Measurements from ENCODE around the gene TSSK2. TPM values are rescaled to one million over a fixed set of nuclear protein-coding genes. Genes with fewer than 3 reads are reported as not detected.

The TSSK2 gene
- total RNA-seq, 1 experiment from 2014 or later = not detected

DNA sequence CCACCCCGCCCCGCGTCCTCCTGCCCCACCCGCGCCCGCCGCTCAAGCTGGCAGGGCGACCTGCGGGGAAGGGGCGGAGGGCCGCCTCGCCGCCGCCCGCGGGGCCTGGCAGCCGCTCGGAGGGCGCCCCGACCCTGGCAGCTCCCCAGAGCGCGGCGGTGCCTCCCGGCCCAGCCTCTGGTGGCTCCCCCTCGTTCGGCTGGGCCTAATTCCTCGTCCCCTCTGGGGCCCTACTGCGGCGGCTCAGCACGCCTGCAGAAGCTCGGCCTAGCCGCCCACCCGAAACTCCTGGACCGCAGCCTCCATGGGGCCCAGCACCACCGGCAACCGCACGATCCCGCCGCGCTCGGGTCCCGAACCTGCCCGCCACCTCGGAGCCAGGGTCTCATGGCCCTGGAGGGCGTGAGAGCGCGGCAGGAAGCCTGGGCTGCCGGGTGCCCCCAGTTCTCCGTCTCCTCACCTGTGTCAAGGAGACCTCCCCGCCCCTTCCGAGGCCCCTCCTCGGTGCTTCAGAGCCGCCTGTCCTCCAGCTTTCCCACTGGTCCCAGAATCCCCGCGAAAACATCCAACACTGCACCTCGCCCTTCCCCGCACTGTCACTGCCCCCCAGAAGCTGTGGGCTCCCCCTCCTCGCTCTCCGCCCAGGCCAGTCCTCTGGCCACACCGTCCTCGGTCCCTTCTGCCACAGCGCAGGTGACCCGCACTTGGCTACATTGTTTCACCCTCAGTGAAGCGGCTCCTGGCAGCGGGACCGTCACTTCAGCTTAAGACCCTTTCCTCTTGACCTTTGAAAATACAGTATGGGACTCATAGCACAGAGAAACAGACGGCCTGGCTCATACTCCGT lies 19.6 kb downstream of the TSSK2 start:
- no peaks in the 10 kb centered on the region for H3K4me1 ChIP-seq (ENCODE audit: control insufficient read depth, insufficient read depth, low read length)
- H3K36me3 ChIP-seq (ENCODE audit: control insufficient read depth, insufficient read depth, low read length) = no peaks in the 10 kb centered on the region
- ATAC-seq (no peak), DNase-seq (ENCODE audit: low read depth, low spot score) (no peak)
- H3K9me3 ChIP-seq (ENCODE audit: control insufficient read depth, insufficient read depth, low read depth, low read length) = no peaks in the 10 kb centered on the region
- no peak for TF ChIP-seq TCF7L2 (IDR thresholded peaks at IDR 0.05; ENCODE audit: low read depth, low read length)
- TF ChIP-seq, protein P1, sequence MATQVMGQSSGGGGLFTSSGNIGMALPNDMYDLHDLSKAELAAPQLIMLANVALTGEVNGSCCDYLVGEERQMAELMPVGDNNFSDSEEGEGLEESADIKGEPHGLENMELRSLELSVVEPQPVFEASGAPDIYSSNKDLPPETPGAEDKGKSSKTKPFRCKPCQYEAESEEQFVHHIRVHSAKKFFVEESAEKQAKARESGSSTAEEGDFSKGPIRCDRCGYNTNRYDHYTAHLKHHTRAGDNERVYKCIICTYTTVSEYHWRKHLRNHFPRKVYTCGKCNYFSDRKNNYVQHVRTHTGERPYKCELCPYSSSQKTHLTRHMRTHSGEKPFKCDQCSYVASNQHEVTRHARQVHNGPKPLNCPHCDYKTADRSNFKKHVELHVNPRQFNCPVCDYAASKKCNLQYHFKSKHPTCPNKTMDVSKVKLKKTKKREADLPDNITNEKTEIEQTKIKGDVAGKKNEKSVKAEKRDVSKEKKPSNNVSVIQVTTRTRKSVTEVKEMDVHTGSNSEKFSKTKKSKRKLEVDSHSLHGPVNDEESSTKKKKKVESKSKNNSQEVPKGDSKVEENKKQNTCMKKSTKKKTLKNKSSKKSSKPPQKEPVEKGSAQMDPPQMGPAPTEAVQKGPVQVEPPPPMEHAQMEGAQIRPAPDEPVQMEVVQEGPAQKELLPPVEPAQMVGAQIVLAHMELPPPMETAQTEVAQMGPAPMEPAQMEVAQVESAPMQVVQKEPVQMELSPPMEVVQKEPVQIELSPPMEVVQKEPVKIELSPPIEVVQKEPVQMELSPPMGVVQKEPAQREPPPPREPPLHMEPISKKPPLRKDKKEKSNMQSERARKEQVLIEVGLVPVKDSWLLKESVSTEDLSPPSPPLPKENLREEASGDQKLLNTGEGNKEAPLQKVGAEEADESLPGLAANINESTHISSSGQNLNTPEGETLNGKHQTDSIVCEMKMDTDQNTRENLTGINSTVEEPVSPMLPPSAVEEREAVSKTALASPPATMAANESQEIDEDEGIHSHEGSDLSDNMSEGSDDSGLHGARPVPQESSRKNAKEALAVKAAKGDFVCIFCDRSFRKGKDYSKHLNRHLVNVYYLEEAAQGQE (IDR thresholded peaks at IDR 0.05; ENCODE audit: insufficient read depth in 1 of 2, low read depth in 2 of 2, low read length in 1 of 2) = no peak
- TF ChIP-seq SIN3A (IDR thresholded peaks at IDR 0.05; ENCODE audit: borderline replicate concordance, insufficient read depth, low read depth, low read length) = no peak
- TF ChIP-seq, protein P2, sequence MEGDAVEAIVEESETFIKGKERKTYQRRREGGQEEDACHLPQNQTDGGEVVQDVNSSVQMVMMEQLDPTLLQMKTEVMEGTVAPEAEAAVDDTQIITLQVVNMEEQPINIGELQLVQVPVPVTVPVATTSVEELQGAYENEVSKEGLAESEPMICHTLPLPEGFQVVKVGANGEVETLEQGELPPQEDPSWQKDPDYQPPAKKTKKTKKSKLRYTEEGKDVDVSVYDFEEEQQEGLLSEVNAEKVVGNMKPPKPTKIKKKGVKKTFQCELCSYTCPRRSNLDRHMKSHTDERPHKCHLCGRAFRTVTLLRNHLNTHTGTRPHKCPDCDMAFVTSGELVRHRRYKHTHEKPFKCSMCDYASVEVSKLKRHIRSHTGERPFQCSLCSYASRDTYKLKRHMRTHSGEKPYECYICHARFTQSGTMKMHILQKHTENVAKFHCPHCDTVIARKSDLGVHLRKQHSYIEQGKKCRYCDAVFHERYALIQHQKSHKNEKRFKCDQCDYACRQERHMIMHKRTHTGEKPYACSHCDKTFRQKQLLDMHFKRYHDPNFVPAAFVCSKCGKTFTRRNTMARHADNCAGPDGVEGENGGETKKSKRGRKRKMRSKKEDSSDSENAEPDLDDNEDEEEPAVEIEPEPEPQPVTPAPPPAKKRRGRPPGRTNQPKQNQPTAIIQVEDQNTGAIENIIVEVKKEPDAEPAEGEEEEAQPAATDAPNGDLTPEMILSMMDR (IDR thresholded peaks at IDR 0.05) = no peak
- TF ChIP-seq POLR2AphosphoS5 (IDR thresholded peaks at IDR 0.05; ENCODE audit: low read depth, low read length) = no peak
- POLR2A ChIA-PET = no interaction called here
- H3K27ac ChIP-seq (ENCODE audit: low read length) = no peak overlapping the region
- in situ Hi-C loops (cut with HindIII; ENCODE audit: low pct_unique_long_range_greater_than_20kb, low sequenced_read_pairs) (no loop called here), intact Hi-C loops (cut with micrococcal nuclease; ENCODE audit: unreplicated experiment) (no loop called here)
- BruUV-seq (replicated peaks) = no TSS peak
- no peak overlapping the region for H3K4me3 ChIP-seq (ENCODE audit: low read depth in 2 of 2, low read length in 2 of 2)
- no peaks in the 10 kb centered on the region; the same call in 1 of the 2 replicates for H3K27me3 ChIP-seq (ENCODE audit: control insufficient read depth, insufficient read depth, low read length)
- CTCF ChIA-PET = no interaction called here

DNA sequence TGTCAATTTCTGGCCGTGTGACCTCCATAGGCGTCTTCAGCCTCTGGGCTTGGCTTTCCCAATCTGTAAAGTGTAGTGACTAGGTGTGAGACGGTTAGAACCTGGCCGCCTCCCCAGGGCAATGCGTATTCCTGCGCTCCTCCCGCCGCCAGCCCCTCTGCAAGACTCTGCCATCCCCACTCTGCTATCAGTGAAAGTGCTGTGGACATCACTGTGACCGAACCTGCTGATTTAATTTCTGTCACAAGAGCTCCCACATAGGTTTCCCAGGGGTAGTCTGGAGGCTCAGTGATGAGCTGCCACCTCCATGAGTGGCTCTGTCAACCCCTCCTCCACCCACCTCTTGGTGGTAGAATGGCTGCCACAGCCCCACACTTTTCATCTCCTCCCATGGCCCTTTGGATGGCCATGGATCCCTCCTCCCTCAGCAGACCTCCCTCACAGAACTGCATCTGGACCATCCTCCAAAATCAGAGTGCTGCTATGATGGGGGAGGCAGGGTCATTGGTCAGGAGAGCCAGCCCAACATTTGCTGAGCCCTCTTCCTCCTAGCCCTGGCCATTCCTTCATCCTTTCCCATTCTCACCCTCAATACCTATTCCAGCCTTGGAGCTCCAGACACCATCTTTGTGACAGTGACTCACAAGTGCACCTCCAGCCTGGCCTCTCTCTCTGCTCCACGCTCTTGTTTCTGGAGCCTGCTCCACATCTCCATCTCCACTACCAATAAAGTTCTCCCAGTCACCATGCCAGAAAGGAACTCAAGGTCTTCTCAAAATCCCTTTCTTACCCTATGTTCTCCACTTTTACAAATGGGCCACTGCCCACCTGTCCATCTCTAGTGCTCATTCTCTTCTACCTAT lies 20.5 kb downstream of the TSSK2 start:
- ChIA-PET CTCF (interaction anchor here (0.7 kb wide), 1 partner anchor 18 kb away, joined by 12 read pairs; no protein-coding TSS in a partner anchor), POLR2A (no interaction called here)
- no peak overlapping the region for H3K4me3 ChIP-seq (ENCODE audit: low read depth in 2 of 2, low read length in 2 of 2)
- no TSS peak for BruUV-seq (replicated peaks)
- in situ Hi-C loops (cut with HindIII; ENCODE audit: low pct_unique_long_range_greater_than_20kb, low sequenced_read_pairs) (no loop called here), intact Hi-C loops (cut with micrococcal nuclease; ENCODE audit: unreplicated experiment) (no loop called here)
- DNase-seq (ENCODE audit: low read depth, low spot score) (no peak), ATAC-seq (no peak)
- TF ChIP-seq, protein P1 (IDR thresholded peaks at IDR 0.05; ENCODE audit: insufficient read depth in 1 of 2, low read depth in 2 of 2, low read length in 1 of 2) = no peak
- TF ChIP-seq, protein P2 (IDR thresholded peaks at IDR 0.05) = no peak
- no peak for TF ChIP-seq TCF7L2 (IDR thresholded peaks at IDR 0.05; ENCODE audit: low read depth, low read length)
- TF ChIP-seq SIN3A (IDR thresholded peaks at IDR 0.05; ENCODE audit: borderline replicate concordance, insufficient read depth, low read depth, low read length) = no peak
- no peak for TF ChIP-seq POLR2AphosphoS5 (IDR thresholded peaks at IDR 0.05; ENCODE audit: low read depth, low read length)
- H3K27ac ChIP-seq (ENCODE audit: low read length) = no peak overlapping the region
- no peaks in the 10 kb centered on the region for H3K36me3 ChIP-seq (ENCODE audit: control insufficient read depth, insufficient read depth, low read length)
- H3K9me3 ChIP-seq (ENCODE audit: control insufficient read depth, insufficient read depth, low read depth, low read length) = no peaks in the 10 kb centered on the region
- no peaks in the 10 kb centered on the region for H3K4me1 ChIP-seq (ENCODE audit: control insufficient read depth, insufficient read depth, low read length)
- no peaks in the 10 kb centered on the region; the same call in 1 of the 2 replicates for H3K27me3 ChIP-seq (ENCODE audit: control insufficient read depth, insufficient read depth, low read length)
